GM12878 (cell line): ENCODE data around the gene DNAH9. TPM values are rescaled to one million over a fixed set of nuclear protein-coding genes. Genes with fewer than 3 reads are reported as not detected.

ENCODE experiments used
- ATAC-seq: fragments of 200-7000 bp; cut with Tn5 transposase; 3 replicates; pipeline ENCODE4 v1.9.1; 2020; ENCODE audit warnings: mild to moderate bottlenecking, moderate library complexity
- BruUV-seq: library from RNA; stranded (reverse); fragments of 400-500 nt; replicated peaks from 2 replicates; lab custom pipeline; 2021; lab: Mats Ljungman, UMichigan
- CTCF ChIA-PET: fragments of 300-600 bp; sonication (Branson Sonifier 250); formaldehyde crosslinking; extraction: SDS; loops from one replicate; lab custom pipeline; 2021; ENCODE audit warnings: inconsistent platforms; lab: Yijun Ruan, JAX
- POLR2A ChIA-PET: fragments of 350-600 bp; formaldehyde crosslinking; extraction: SDS; loops from one replicate; lab custom pipeline; 2021; ENCODE audit warnings: inconsistent platforms; lab: Charles Lee
- RAD21 ChIA-PET: fragments of 300-600 bp; sonication (Branson Sonifier 250); formaldehyde crosslinking; loops from one replicate; lab custom pipeline; 2023; ENCODE audit warnings: antibody characterized with exemption; ENCODE audit not compliant: unreplicated experiment; lab: Charles Lee
- SMC1A ChIA-PET: fragments of 300-600 bp; sonication (Branson Sonifier 250); formaldehyde crosslinking; loops from one replicate; lab custom pipeline; 2023; ENCODE audit not compliant: unreplicated experiment, uncharacterized antibody; lab: Charles Lee
- DNase-seq: peaks from one replicate; pipeline ENCODE4 v3.0.0-alpha.2; 2011; ENCODE audit warnings: low read depth, low spot score
- FAIRE-seq: peaks from 3 replicates; lab custom pipeline; 2011; peaks lifted over from hg19 to GRCh38; lab: Jason Lieb, UNC
- H2AFZ ChIP-seq: 2 replicates; pipeline ENCODE4 v1.6.0; 2011; ENCODE audit warnings: low read depth, low read length, control low read depth; ENCODE audit not compliant: control insufficient read depth
- H3K27ac ChIP-seq: 2 replicates; pipeline ENCODE4 v1.5.1; 2011; ENCODE audit warnings: control low read depth; ENCODE audit not compliant: control insufficient read depth, insufficient read depth
- H3K27me3 ChIP-seq, 2 experiments: replicated peaks in 1 of 2; 2 replicates each; pipeline versions ENCODE4 v1.6.0 to v1.6.1; 2011; ENCODE audit warnings: low read length in 1 of 2; ENCODE audit not compliant: control insufficient read depth in 2 of 2, insufficient read depth in 2 of 2
- H3K36me3 ChIP-seq, 2 experiments: 2 replicates each; pipeline ENCODE4 v1.5.1; 2011; ENCODE audit warnings: low read length in 1 of 2; ENCODE audit not compliant: control insufficient read depth in 2 of 2, insufficient read depth in 2 of 2
- H3K4me1 ChIP-seq: 2 replicates; pipeline ENCODE4 v1.6.1; 2011; ENCODE audit warnings: mild to moderate bottlenecking, low read length, moderate library complexity, mixed read lengths; ENCODE audit not compliant: control insufficient read depth, insufficient read depth
- H3K4me2 ChIP-seq: 2 replicates; pipeline ENCODE4 v1.6.0; 2011; ENCODE audit warnings: control low read depth; ENCODE audit not compliant: control insufficient read depth, insufficient read depth
- H3K4me3 ChIP-seq: fragments of 200-600 bp; sonication (generic); 2 replicates; pipeline ENCODE4 v1.5.1; 2016
- H3K79me2 ChIP-seq: 2 replicates; pipeline ENCODE4 v1.6.0; 2011; ENCODE audit warnings: low read length; ENCODE audit not compliant: control insufficient read depth, insufficient read depth
- H3K9ac ChIP-seq: 2 replicates; pipeline ENCODE4 v1.8.0; 2011; ENCODE audit warnings: low read length, control low read depth, mixed read lengths; ENCODE audit not compliant: control insufficient read depth, insufficient read depth
- H3K9me3 ChIP-seq: replicated peaks from 3 replicates; pipeline ENCODE4 v1.5.1; 2011; ENCODE audit warnings: mild to moderate bottlenecking, low read length; ENCODE audit not compliant: control insufficient read depth, insufficient read depth
- H4K20me1 ChIP-seq: 2 replicates; pipeline ENCODE4 v1.6.0; 2011; ENCODE audit not compliant: control insufficient read depth, insufficient read depth
- BCLAF1 ChIP-seq: fragments of 450-650 bp; IDR thresholded peaks from 2 replicates; pipeline ENCODE4 v1.6.1; 2017; ENCODE audit warnings: antibody characterized with exemption, mild to moderate bottlenecking, moderate library complexity
- FOS ChIP-seq: IDR thresholded peaks from 3 replicates; pipeline ENCODE4 v1.6.1; 2011; ENCODE audit warnings: borderline replicate concordance; ENCODE audit not compliant: insufficient read length; ENCODE audit errors: extremely low read depth
- MYB ChIP-seq: fragments of 150-350 bp; IDR thresholded peaks from 2 replicates; pipeline ENCODE4 v1.6.1; 2014; ENCODE audit warnings: mild to moderate bottlenecking, low read depth, low read length, borderline replicate concordance
- PAX5 ChIP-seq: IDR thresholded peaks from 2 replicates; pipeline ENCODE4 v1.6.1; 2011; ENCODE audit warnings: low read depth, low read length, borderline replicate concordance
- RBBP5 ChIP-seq: fragments of 200-600 bp; sonication (generic); conservative IDR thresholded peaks from 2 replicates; pipeline ENCODE4 v1.6.1; 2016
- SMC3 ChIP-seq: IDR thresholded peaks from 2 replicates; pipeline ENCODE4 v1.6.1; 2011; ENCODE audit warnings: low read length, improper control_type of control experiment, borderline replicate concordance
- TCF12 ChIP-seq: IDR thresholded peaks from 2 replicates; pipeline ENCODE4 v1.6.1; 2011; ENCODE audit warnings: low read depth, mild to moderate bottlenecking, low read length
- WRNIP1 ChIP-seq: IDR thresholded peaks from 2 replicates; pipeline ENCODE4 v1.6.1; 2011; ENCODE audit warnings: low read depth, low read length, improper control_type of control experiment, borderline replicate concordance
- ZBED1 ChIP-seq: IDR thresholded peaks from 2 replicates; pipeline ENCODE4 v1.6.1; 2016; ENCODE audit warnings: borderline replicate concordance
- WGBS: methylation state at CpG from one replicate; pipeline ENCODE4 v1.1.6; 2016; ENCODE audit warnings: low lambda C conversion rate; ENCODE audit not compliant: insufficient replicate concordance, insufficient coverage; ENCODE audit errors: missing lambda C conversion rate; 5-methylcytosine and 5-hydroxymethylcytosine counted together
- in situ Hi-C: fragments of 300-500 bp; cut with MboI; formaldehyde crosslinking; loops from 9 replicates; pipeline ENCODE4 v1.14.3; 2018; ENCODE audit warnings: mixed read lengths
- intact Hi-C: fragments of 100-400 bp; cut with micrococcal nuclease; formaldehyde crosslinking; loops from one replicate; pipeline ENCODE4 v1.14.2; 2022; ENCODE audit not compliant: unreplicated experiment
- polyA plus RNA-seq, 11 experiments: library from polyadenylated mRNA; depleted of rRNA in 4 of 11; unstranded in 6 of 11; stranded (reverse) in 5 of 11; fragments of >200 nt; fragmentation: Nextera tagmentation in 4 of 11; fragmentation: Illumina TruSeq in 1 of 11; extraction: Ambion mirVana in 4 of 11; extraction: Trizol in 1 of 11; gene quantifications; 1 replicate in 1 of 11; 2 replicates in 10 of 11; pipeline versions ENCODE4 v1.2.1 to v1.2.3, GENCODE V29; 2011 to 2016; ENCODE audit warnings: inconsistent platforms in 2 of 11, missing spikeins in 2 of 11, low read depth in 1 of 11
- total RNA-seq, 4 experiments: library from RNA; depleted of rRNA in 3 of 4; stranded (reverse); fragments of >200 nt in 3 of 4; fragmentation: Illumina TruSeq in 1 of 4; extraction: Trizol in 1 of 4; gene quantifications; 2 replicates each; pipeline versions ENCODE4 v1.2.1 to v1.2.3, GENCODE V29; 2013 to 2021

DNAH9 gene
- total and polyA plus RNA-seq, 10 of the 15 experiments (the other 5 are each of a cell fraction or from before 2014, with no cell fraction given): 0.10 to 0.40 (median 0.19) TPM; not detected in 7

GRCh38 chr17:12007466-12007865 lies 409.2 kb downstream of the DNAH9 start:
- CTCF ChIA-PET: interaction anchor here (0.6 to 1.1 kb wide), 3 partner anchors 12 to 62 kb away, joined by 3 to 5 read pairs (median 4); no protein-coding TSS in a partner anchor
- no peak overlapping the region for H3K9ac ChIP-seq
- TF ChIP-seq FOS (no peak), RBBP5 (no peak), SMC3 (no peak), ZBED1 (no peak), MYB (no peak), TCF12 (no peak), PAX5 (no peak), WRNIP1 (no peak), BCLAF1 (no peak)
- no peak overlapping the region for H3K4me3 ChIP-seq
- H4K20me1 ChIP-seq: no peaks in the 10 kb centered on the region
- H3K9me3 ChIP-seq: no peaks in the 10 kb centered on the region
- no peak overlapping the region for H3K27ac ChIP-seq
- SMC1A ChIA-PET: interaction anchor here (0.9 to 1.7 kb wide), 3 partner anchors 11 to 19 kb away, joined by 3 to 6 read pairs (median 4); partner anchors contain the start of gene MAP2K4
- WGBS: 17% methylated on average over 5 of the region's 5 CpGs
- DNase-seq: no peak
- H3K79me2 ChIP-seq: no peaks in the 10 kb centered on the region
- peaks cover 0 to 2% of the 10 kb centered on the region in 2 experiments; a peak in 1 of 4 replicates for H3K27me3 ChIP-seq
- no peak for ATAC-seq
- no peak overlapping the region for H2AFZ ChIP-seq
- H3K4me1 ChIP-seq: no peaks in the 10 kb centered on the region
- FAIRE-seq: no peak
- RAD21 ChIA-PET: no interaction called here
- in situ Hi-C loops: no loop called here
- intact Hi-C loops: no loop called here
- no peaks in the 10 kb centered on the region for H3K36me3 ChIP-seq
- H3K4me2 ChIP-seq: no peak overlapping the region
- no TSS peak for BruUV-seq
- POLR2A ChIA-PET: interaction anchor here (1.6 kb wide), 1 partner anchor 10 kb away, joined by 8 read pairs; the partner anchor contains the start of gene ZNF18
